ENCODE data around the gene GRID1.

- TF ChIP-seq POLR2A (IDR thresholded peaks at IDR 0.05; ENCODE audit: low read depth, low read length) (no peak), PAX5 (IDR thresholded peaks at IDR 0.05; ENCODE audit: insufficient read depth, low read length, severe bottlenecking) (no peak)
Measured at GRCh38 chr10:85850736-85851135, 515.9 kb downstream of the GRID1 start.

Data from GM12891 (cell line).